Measurements from ENCODE around the gene LDB3.

Gene LDB3

DNA sequence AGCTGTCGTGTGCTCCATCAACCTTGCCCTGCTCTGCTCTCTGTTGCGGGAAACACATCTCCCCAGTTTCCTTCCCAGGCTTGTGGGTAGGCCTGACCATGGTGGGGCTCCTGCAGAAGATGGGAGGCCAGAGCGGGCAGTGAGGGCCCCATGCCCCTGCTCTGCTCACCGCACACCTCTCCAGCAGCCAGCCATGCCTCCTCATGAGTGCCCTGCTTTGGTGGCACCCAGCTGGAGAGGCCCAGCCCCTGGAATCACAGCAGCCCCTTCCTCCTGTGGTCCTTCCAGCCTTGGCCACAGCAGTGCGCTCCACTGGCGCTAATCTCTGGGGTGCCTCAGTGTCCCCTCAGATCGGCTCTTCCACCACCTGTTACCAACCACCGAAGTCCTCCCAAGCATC, 18.2 kb upstream of the LDB3 start:
- H3K36me3 ChIP-seq (ENCODE audit: insufficient read depth, low read length), result no peaks in the 10 kb centered on the region
- no peak overlapping the region for H3K4me3 ChIP-seq (ENCODE audit: low read depth in 1 of 2, low read length in 2 of 2)
- peaks cover 7% of the 10 kb centered on the region for H3K27me3 ChIP-seq (ENCODE audit: insufficient read depth, low read length, poor library complexity)
- no peaks in the 10 kb centered on the region for H3K9me3 ChIP-seq (ENCODE audit: insufficient read depth, low read length, severe bottlenecking)
- TF ChIP-seq, protein P1, sequence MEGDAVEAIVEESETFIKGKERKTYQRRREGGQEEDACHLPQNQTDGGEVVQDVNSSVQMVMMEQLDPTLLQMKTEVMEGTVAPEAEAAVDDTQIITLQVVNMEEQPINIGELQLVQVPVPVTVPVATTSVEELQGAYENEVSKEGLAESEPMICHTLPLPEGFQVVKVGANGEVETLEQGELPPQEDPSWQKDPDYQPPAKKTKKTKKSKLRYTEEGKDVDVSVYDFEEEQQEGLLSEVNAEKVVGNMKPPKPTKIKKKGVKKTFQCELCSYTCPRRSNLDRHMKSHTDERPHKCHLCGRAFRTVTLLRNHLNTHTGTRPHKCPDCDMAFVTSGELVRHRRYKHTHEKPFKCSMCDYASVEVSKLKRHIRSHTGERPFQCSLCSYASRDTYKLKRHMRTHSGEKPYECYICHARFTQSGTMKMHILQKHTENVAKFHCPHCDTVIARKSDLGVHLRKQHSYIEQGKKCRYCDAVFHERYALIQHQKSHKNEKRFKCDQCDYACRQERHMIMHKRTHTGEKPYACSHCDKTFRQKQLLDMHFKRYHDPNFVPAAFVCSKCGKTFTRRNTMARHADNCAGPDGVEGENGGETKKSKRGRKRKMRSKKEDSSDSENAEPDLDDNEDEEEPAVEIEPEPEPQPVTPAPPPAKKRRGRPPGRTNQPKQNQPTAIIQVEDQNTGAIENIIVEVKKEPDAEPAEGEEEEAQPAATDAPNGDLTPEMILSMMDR (IDR thresholded peaks at IDR 0.05; ENCODE audit: borderline replicate concordance, extremely low read depth, low read length, poor library complexity, severe bottlenecking), result no peak
- no peak for TF ChIP-seq EZH2 (IDR thresholded peaks at IDR 0.05; ENCODE audit: borderline replicate concordance, low read depth, low read length, severe bottlenecking)
- H3K79me2 ChIP-seq (ENCODE audit: insufficient read depth, low read length), result no peaks in the 10 kb centered on the region
- no peak for ATAC-seq (ENCODE audit: insufficient read depth, low read depth)
- H3K4me1 ChIP-seq (ENCODE audit: insufficient read depth, low read length), result no peaks in the 10 kb centered on the region
- H2AFZ ChIP-seq (ENCODE audit: low read depth, low read length), result no peak overlapping the region
- H4K20me1 ChIP-seq (ENCODE audit: insufficient read depth, low read length), result no peaks in the 10 kb centered on the region; the same call in 1 of the 2 replicates
- DNase-seq, result no peak
- H3K9ac ChIP-seq (ENCODE audit: low read depth, low read length), result no peak overlapping the region
- H3K27ac ChIP-seq (ENCODE audit: low read length), result no peak overlapping the region
- no peak overlapping the region for H3K4me2 ChIP-seq (ENCODE audit: insufficient read depth, low read length)

DNA sequence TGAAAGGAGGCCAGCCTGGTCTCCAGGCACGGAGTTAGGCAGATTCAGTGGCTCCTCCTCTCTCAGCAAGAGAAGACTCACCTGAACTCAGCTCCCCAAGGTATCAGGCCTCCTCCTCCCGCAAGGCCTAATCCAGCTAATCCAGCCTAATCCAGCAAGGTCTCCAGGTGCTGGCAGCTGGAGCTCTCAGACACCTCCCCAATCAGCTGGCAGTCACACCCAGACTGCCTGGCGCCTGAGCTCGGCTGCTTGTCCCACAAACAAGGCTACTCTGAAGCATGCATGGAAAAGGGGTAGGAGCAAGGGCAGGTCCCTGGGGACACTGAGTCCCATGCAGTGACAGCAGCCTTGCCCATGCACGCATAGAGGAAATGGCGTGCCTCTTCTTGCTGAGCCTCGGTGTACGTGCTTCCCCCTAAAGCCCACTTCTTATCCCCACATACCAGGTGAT, 17.3 kb upstream of the LDB3 start:
- Histone ChIP-seq H2AFZ (ENCODE audit: low read depth, low read length) (no peak overlapping the region), H3K4me2 (ENCODE audit: insufficient read depth, low read length) (no peak overlapping the region), H3K9me3 (ENCODE audit: insufficient read depth, low read length, severe bottlenecking) (no peaks in the 10 kb centered on the region), H3K4me1 (ENCODE audit: insufficient read depth, low read length) (no peaks in the 10 kb centered on the region), H3K36me3 (ENCODE audit: insufficient read depth, low read length) (no peaks in the 10 kb centered on the region), H3K4me3 (ENCODE audit: low read depth in 1 of 2, low read length in 2 of 2) (no peak overlapping the region), H3K27me3 (ENCODE audit: insufficient read depth, low read length, poor library complexity) (peaks cover 7% of the 10 kb centered on the region), H4K20me1 (ENCODE audit: insufficient read depth, low read length) (no peaks in the 10 kb centered on the region; the same call in 1 of the 2 replicates), H3K9ac (ENCODE audit: low read depth, low read length) (no peak overlapping the region), H3K79me2 (ENCODE audit: insufficient read depth, low read length) (no peaks in the 10 kb centered on the region), H3K27ac (ENCODE audit: low read length) (no peak overlapping the region)
- no peak for ATAC-seq (ENCODE audit: insufficient read depth, low read depth)
- no peak for TF ChIP-seq EZH2 (IDR thresholded peaks at IDR 0.05; ENCODE audit: borderline replicate concordance, low read depth, low read length, severe bottlenecking)
- TF ChIP-seq, protein P1 (IDR thresholded peaks at IDR 0.05; ENCODE audit: borderline replicate concordance, extremely low read depth, low read length, poor library complexity, severe bottlenecking), result no peak
- no peak for DNase-seq

DNA sequence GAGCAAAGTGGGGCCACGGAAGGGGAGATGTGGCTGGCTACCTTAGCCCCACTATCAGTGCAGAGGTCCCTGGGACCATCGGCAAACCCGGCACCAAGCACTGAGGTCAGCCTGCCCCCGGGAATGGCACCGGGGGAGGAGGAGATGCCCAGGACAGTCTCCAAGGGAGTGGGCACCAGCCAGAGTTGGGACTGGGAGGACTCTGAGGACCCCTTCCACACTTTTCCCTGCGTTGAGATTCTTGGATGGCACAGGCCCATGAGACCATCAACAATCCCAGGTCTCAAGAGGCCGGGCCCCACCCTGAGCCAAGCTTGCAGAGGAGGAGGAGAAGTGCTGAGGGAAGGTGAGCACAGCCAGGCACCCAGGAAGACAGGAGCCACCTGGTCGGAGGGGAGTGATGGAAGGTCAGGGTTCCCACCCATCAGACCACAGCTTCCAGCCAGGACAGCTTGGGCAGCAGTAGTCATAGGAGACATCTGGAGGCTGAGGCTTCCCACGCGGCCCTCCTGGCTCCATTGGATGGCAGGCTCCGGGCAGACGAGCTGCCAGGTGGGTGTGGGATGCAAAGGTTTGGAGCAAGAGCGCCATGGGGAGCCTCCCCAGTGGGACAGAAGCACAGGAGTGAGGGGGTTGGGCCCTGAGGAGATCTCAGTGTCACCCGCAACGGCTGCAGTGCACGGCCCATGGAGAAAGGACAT, 16.5 kb upstream of the LDB3 start:
- no peak overlapping the region for H3K27ac ChIP-seq (ENCODE audit: low read length)
- DNase-seq (no peak), ATAC-seq (ENCODE audit: insufficient read depth, low read depth) (no peak)
- H3K4me2 ChIP-seq (ENCODE audit: insufficient read depth, low read length), result no peak overlapping the region
- TF ChIP-seq EZH2 (IDR thresholded peaks at IDR 0.05; ENCODE audit: borderline replicate concordance, low read depth, low read length, severe bottlenecking), result no peak
- TF ChIP-seq, protein P1 (IDR thresholded peaks at IDR 0.05; ENCODE audit: borderline replicate concordance, extremely low read depth, low read length, poor library complexity, severe bottlenecking), result no peak
- H3K4me1 ChIP-seq (ENCODE audit: insufficient read depth, low read length), result no peaks in the 10 kb centered on the region
- H3K36me3 ChIP-seq (ENCODE audit: insufficient read depth, low read length), result no peaks in the 10 kb centered on the region
- H3K4me3 ChIP-seq (ENCODE audit: low read depth in 1 of 2, low read length in 2 of 2), result no peak overlapping the region
- H4K20me1 ChIP-seq (ENCODE audit: insufficient read depth, low read length), result no peaks in the 10 kb centered on the region; the same call in 1 of the 2 replicates
- no peak overlapping the region for H2AFZ ChIP-seq (ENCODE audit: low read depth, low read length)
- H3K79me2 ChIP-seq (ENCODE audit: insufficient read depth, low read length), result no peaks in the 10 kb centered on the region
- peaks cover 7% of the 10 kb centered on the region for H3K27me3 ChIP-seq (ENCODE audit: insufficient read depth, low read length, poor library complexity)
- no peaks in the 10 kb centered on the region for H3K9me3 ChIP-seq (ENCODE audit: insufficient read depth, low read length, severe bottlenecking)
- no peak overlapping the region for H3K9ac ChIP-seq (ENCODE audit: low read depth, low read length)
